Measurements from ENCODE around the gene XBP1. TPM values are rescaled to one million over a fixed set of nuclear protein-coding genes. Genes with fewer than 3 reads are reported as not detected.

Gene XBP1
- total and polyA plus RNA-seq, 2 of the 13 experiments (the other 11 are each of a cell fraction or from before 2014, with no cell fraction given) = 416 to 427 TPM

DNA sequence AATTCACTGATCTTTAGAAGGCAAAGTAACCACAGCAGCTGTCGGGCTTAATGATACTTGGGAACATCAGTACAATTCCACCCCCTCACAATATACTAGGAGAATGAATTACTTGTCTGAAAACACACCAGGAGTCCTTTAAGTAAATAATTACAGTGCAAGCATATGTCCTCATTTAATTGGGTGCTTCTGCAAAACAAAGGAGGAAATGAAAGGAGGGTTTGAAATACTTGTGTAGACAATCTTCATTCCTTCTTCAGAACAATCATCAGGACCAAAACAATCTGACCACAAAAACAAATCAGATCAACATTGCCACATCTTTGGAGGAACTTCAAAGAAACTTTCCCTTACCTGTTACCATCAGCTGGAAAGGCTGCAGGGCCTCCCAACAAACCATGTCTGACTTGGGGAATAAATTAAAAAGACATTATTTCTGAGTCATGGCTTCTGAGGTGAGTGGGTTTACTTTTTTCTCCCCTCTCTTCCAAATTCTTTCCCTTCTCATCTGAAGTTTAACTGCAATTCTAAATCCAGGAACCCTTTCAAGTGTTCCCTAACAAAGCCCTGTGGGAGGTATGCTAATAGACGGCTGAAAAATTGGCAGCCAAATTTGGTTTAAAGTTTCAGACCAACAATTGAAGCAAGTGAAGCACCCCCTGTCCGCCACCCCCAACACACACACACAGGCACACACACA is 40.4 kb downstream of the XBP1 start (continued):
- TF ChIP-seq, protein P1, sequence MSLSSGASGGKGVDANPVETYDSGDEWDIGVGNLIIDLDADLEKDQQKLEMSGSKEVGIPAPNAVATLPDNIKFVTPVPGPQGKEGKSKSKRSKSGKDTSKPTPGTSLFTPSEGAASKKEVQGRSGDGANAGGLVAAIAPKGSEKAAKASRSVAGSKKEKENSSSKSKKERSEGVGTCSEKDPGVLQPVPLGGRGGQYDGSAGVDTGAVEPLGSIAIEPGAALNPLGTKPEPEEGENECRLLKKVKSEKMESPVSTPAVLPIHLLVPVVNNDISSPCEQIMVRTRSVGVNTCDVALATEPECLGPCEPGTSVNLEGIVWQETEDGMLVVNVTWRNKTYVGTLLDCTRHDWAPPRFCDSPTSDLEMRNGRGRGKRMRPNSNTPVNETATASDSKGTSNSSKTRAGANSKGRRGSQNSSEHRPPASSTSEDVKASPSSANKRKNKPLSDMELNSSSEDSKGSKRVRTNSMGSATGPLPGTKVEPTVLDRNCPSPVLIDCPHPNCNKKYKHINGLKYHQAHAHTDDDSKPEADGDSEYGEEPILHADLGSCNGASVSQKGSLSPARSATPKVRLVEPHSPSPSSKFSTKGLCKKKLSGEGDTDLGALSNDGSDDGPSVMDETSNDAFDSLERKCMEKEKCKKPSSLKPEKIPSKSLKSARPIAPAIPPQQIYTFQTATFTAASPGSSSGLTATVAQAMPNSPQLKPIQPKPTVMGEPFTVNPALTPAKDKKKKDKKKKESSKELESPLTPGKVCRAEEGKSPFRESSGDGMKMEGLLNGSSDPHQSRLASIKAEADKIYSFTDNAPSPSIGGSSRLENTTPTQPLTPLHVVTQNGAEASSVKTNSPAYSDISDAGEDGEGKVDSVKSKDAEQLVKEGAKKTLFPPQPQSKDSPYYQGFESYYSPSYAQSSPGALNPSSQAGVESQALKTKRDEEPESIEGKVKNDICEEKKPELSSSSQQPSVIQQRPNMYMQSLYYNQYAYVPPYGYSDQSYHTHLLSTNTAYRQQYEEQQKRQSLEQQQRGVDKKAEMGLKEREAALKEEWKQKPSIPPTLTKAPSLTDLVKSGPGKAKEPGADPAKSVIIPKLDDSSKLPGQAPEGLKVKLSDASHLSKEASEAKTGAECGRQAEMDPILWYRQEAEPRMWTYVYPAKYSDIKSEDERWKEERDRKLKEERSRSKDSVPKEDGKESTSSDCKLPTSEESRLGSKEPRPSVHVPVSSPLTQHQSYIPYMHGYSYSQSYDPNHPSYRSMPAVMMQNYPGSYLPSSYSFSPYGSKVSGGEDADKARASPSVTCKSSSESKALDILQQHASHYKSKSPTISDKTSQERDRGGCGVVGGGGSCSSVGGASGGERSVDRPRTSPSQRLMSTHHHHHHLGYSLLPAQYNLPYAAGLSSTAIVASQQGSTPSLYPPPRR (CRISPR knock-in tag; IDR thresholded peaks at IDR 0.05; ENCODE audit: borderline replicate concordance) = peak; percentile 71; the same call in 1 of the 2 replicates
- TF ChIP-seq ARNTL (CRISPR knock-in tag; IDR thresholded peaks at IDR 0.05) = 0 out of 2 replicates have a peak, but pooled peaks have one; percentile 22
- TF ChIP-seq, protein P2, sequence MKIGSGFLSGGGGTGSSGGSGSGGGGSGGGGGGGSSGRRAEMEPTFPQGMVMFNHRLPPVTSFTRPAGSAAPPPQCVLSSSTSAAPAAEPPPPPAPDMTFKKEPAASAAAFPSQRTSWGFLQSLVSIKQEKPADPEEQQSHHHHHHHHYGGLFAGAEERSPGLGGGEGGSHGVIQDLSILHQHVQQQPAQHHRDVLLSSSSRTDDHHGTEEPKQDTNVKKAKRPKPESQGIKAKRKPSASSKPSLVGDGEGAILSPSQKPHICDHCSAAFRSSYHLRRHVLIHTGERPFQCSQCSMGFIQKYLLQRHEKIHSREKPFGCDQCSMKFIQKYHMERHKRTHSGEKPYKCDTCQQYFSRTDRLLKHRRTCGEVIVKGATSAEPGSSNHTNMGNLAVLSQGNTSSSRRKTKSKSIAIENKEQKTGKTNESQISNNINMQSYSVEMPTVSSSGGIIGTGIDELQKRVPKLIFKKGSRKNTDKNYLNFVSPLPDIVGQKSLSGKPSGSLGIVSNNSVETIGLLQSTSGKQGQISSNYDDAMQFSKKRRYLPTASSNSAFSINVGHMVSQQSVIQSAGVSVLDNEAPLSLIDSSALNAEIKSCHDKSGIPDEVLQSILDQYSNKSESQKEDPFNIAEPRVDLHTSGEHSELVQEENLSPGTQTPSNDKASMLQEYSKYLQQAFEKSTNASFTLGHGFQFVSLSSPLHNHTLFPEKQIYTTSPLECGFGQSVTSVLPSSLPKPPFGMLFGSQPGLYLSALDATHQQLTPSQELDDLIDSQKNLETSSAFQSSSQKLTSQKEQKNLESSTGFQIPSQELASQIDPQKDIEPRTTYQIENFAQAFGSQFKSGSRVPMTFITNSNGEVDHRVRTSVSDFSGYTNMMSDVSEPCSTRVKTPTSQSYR (CRISPR knock-in tag; IDR thresholded peaks at IDR 0.05; ENCODE audit: borderline replicate concordance) = peak; percentile 45; the same call in 1 of the 2 replicates
- no peak for TF ChIP-seq U2AF2 (IDR thresholded peaks at IDR 0.05; ENCODE audit: low read depth, low read length)
- peak; percentile 91 for TF ChIP-seq NCOA2 (CRISPR knock-in tag; IDR thresholded peaks at IDR 0.05)
- no peak for TF ChIP-seq KLF9 (CRISPR knock-in tag; IDR thresholded peaks at IDR 0.05; ENCODE audit: low read depth)
- TF ChIP-seq SKI (IDR thresholded peaks at IDR 0.05; ENCODE audit: partially characterized antibody) = peak; percentile 40
- peak; percentile 96 for TF ChIP-seq HMG20A (CRISPR knock-in tag; IDR thresholded peaks at IDR 0.05; ENCODE audit: borderline replicate concordance)
- no peak for TF ChIP-seq SOX6 (IDR thresholded peaks at IDR 0.05)
- peak; percentile 97 for TF ChIP-seq SOX6 (CRISPR knock-in tag; IDR thresholded peaks at IDR 0.05)
- no peak for TF ChIP-seq RFX3 (CRISPR knock-in tag; IDR thresholded peaks at IDR 0.05)
- TF ChIP-seq NCOA5 (CRISPR knock-in tag; IDR thresholded peaks at IDR 0.05) = no peak
- peak; percentile 74; the same call in 1 of the 2 replicates for TF ChIP-seq FOXK1 (CRISPR knock-in tag; IDR thresholded peaks at IDR 0.05; ENCODE audit: borderline replicate concordance, low read depth)
- peak; percentile 67; the same call in 1 of the 2 replicates for TF ChIP-seq CEBPB (IDR thresholded peaks at IDR 0.05; ENCODE audit: borderline replicate concordance, low read depth, low read length)
- no peak for TF ChIP-seq ZFP37 (CRISPR knock-in tag; IDR thresholded peaks at IDR 0.05; ENCODE audit: borderline replicate concordance)
- peak; percentile 91 for TF ChIP-seq HHEX (CRISPR knock-in tag; IDR thresholded peaks at IDR 0.05)
- TF ChIP-seq, protein P3, sequence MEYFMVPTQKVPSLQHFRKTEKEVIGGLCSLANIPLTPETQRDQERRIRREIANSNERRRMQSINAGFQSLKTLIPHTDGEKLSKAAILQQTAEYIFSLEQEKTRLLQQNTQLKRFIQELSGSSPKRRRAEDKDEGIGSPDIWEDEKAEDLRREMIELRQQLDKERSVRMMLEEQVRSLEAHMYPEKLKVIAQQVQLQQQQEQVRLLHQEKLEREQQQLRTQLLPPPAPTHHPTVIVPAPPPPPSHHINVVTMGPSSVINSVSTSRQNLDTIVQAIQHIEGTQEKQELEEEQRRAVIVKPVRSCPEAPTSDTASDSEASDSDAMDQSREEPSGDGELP (IDR thresholded peaks at IDR 0.05; ENCODE audit: borderline replicate concordance, low read depth) = peak; percentile 96
- TF ChIP-seq, protein P4, sequence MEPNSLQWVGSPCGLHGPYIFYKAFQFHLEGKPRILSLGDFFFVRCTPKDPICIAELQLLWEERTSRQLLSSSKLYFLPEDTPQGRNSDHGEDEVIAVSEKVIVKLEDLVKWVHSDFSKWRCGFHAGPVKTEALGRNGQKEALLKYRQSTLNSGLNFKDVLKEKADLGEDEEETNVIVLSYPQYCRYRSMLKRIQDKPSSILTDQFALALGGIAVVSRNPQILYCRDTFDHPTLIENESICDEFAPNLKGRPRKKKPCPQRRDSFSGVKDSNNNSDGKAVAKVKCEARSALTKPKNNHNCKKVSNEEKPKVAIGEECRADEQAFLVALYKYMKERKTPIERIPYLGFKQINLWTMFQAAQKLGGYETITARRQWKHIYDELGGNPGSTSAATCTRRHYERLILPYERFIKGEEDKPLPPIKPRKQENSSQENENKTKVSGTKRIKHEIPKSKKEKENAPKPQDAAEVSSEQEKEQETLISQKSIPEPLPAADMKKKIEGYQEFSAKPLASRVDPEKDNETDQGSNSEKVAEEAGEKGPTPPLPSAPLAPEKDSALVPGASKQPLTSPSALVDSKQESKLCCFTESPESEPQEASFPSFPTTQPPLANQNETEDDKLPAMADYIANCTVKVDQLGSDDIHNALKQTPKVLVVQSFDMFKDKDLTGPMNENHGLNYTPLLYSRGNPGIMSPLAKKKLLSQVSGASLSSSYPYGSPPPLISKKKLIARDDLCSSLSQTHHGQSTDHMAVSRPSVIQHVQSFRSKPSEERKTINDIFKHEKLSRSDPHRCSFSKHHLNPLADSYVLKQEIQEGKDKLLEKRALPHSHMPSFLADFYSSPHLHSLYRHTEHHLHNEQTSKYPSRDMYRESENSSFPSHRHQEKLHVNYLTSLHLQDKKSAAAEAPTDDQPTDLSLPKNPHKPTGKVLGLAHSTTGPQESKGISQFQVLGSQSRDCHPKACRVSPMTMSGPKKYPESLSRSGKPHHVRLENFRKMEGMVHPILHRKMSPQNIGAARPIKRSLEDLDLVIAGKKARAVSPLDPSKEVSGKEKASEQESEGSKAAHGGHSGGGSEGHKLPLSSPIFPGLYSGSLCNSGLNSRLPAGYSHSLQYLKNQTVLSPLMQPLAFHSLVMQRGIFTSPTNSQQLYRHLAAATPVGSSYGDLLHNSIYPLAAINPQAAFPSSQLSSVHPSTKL (CRISPR knock-in tag; IDR thresholded peaks at IDR 0.05) = peak; percentile 92

Measured in HepG2 (cell line).